GM18519 (cell line): Measurements from ENCODE around the gene FAF2.
A peak's percentile ranks its signal among the peaks of the same experiment; 100 is the strongest.

Source experiments
- ATAC-seq: cut with Tn5 transposase; IDR thresholded peaks from one replicate; pipeline ENCODE4 v1.9.1; 2021; ENCODE audit warnings: mild to moderate bottlenecking, moderate library complexity; ENCODE audit not compliant: unreplicated experiment, low FRiP score

Gene FAF2

DNA sequence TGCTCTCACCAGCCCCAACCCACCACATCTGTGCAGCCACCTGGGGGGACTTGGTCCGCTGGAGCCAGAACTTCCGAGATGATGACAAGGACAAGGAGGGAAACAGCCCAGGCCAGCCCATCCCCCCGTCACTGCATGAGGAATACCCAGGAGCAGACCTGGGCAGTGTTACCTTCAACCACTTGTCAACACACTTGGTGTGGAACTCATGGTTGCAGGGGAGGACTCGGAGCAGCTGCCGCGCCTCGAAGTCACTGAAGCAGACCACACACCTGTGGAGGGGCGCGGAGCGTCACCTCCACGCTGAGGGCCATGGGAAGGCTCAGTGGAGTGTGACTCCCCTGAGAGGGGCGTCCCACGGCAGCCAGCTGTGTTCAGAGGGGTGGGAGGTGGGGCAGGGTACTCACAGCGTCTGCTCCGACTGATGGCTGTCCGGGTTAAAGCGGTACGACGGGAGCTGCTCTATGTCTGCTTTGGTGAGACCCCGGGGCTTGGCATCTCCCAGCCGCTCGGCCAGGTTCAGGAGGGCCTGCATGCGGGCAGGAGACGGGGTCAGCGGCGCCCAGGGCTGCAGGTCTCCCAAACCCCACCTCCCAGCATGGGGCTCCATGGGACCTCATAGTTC, 81.0 kb downstream of the FAF2 start:
- no peak for ATAC-seq

DNA sequence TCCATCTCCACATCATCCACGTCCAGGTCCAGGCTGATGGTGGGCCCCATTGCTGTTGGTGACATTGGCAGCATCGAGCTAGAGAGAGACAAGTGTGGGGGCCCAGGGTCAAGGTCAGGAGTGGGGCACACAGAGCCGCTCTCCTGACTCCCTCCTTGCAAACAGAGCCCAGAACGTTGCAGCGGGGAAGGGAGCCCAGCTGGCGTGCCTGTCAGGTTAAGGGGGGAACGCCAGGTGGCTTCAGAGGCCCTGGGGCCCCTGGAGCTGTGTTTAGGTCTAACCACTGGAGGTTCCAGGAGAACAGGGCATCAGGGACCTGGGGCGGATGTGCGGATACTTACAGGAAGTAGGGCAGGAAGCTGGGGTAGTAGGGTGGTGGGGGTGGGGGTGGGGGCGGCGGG, 81.6 kb downstream of the FAF2 start:
- ATAC-seq: no peak

DNA sequence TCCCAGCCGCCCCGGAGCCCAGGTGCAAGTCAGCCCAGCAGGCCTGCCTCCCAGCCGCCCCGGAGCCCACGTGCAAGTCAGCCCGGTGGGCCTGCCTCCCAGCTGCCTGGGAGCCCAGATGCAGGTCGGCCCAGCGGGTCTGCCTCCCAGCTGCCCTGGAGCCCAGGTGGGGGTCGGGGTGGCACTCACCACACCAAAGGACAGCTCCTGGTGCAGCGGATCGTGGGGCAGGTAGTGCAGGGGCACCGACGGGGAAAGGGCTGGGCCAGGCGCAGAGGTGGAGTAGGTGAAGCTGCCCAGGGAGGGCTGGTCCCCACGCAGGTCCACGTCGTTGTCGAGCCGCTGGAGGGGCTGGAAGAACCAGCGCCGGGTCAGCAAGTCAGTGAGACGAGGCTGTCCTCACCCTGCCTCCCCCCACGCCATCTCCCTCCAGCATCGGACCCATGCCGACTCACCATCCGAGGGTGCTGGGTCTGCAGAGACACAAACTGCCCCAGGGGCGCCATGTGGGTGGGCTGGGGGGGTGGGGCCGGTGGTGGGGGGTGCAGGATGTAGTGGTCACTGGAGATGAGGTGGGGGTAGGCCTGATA, 82.3 kb downstream of the FAF2 start:
- no peak for ATAC-seq

DNA sequence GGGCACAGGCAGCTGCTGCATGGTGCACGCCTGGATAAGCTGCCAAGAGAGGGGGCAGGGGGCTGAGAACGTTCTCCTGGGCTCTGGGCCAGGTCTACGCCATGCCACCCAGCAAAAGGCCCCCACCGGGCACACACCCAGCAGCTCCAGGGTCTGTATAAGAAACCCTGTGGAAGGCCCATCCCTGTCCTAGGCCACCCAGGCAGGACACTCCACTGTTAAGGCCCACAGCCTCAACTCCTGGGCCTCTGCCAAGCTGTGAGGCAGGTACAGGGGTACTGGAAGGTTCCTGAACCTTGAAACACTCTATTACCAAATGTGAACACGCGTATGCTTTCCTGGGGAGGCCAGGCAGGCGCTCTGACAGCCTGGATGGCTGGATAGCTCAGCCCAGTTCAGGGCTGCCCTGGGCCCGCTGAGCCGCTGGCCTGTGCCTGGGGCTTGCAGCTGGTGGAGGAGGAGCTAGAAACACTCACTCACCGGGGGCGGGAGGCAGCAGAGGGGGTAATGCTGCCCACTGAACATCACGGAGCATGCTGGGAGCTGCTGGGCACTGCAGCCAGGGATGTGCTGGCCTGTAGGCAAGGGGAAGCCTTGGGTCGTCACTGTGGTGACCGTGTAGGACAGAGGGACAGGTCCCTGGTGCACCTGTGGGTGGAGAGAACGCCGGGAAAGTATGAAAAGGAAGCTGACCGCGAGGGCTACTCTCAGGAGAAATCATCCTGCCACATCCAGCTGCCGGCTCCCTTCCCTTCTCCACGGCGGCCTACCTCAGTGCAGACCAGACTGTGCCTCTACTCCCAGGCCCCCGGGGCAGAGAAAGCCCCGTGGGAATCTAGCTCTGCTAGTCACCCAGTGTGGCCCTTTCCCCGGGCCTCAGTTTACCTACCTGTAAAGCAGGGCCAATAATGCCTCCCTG, 83.1 kb downstream of the FAF2 start:
- no peak for ATAC-seq

DNA sequence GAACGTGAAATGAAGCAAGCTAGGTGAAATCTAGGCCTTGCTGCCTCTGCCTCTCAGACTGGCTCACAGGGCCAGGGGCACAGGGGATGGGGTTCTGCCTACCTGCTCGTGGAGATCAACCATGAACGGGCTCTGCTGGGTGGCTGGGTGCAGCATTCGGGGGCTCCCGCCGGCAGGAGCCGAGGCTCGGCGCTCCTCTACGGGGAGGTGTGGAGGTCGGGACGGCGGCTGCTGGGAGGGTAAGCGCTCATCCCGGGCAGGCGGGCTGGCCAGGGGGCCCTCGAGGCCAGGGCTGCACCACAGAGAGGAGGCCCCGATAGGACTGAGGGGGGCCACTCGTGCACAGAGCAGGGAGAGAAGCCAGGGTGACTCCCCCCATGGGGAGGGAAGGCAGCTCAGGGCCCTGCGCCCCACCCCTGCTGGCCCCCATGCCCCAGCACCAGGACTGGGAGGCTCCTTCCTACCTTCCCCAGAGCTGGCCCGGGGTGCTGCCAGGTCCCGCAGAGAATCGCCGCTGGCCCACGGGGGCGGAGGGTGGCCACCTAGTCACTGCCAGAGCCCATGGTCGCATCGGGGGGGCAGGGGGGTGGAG, 83.8 kb downstream of the FAF2 start:
- ATAC-seq: no peak

DNA sequence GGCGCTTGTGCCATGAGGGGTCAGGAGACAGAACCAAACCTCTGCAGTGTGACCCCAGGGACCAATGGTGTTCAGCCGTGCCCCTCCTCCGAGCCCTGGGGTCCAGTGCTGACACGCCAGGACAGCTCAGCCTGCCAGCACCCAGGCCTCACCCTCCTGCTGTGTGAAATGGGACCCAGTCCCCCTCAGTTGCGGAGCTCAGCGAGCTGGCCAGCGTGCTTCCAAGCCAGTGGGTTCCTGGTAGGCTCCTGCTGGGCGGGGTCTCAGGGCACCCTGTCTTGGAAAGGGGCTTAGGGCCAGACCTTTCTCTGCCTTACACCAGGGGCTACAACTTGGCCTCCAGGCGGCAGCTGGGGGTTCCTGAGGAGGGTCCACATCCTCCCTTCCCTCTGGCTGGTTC, 84.6 kb downstream of the FAF2 start:
- ATAC-seq: no peak

DNA sequence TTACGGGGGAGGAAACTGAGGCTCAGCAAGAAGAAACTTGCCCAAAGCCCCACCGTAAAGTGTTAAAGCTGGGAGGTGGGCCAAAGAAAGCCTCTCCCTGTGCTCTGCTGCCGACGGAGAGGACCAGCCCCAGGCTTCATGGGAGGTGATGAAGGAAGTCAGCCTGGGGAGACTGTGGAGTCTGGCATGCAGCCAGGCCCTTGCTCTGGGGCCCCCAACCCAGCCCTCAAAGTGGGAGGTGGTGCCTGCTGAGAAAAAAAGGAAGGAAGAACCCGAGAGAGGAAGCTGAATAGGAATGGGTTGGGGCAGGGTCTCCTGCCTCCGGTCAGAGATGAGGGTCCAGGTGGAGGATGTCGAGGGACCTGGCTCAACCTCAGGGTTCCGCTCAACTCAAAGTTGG, 85.2 kb downstream of the FAF2 start:
- ATAC-seq: no peak

DNA sequence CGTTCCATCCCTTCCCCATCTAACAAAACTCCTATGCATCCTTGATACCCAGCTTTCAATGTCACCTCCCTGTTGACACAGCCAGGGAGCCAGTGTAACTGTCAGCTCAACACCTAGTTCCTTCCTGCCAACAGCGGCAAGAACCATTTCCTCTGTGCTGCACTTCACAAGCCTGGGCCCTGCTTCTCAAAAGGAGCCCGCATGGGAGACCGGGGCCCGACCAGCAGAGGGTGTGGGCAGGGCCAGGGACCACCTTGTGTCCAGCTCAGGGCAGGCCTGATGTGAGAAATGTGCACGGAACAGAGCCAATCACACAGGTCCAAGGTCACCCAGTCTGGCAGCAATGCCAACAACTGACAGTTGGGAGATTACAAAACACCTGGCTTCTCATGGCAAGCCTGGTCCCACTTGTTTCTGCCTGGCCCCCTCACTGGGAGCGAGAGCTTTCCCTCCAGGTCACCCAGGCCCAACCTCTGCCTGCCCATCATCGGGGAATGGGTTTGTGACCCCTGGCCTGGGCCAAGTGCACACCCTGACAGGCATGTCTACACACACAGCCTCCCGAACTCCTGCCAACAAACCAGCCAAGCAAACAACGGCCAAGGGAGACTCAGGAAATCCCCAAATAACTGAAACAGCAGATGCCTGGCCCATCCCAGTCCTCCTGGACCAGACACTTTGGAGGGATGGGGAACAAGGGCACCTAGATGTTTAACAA, 85.9 kb downstream of the FAF2 start:
- no peak for ATAC-seq

DNA sequence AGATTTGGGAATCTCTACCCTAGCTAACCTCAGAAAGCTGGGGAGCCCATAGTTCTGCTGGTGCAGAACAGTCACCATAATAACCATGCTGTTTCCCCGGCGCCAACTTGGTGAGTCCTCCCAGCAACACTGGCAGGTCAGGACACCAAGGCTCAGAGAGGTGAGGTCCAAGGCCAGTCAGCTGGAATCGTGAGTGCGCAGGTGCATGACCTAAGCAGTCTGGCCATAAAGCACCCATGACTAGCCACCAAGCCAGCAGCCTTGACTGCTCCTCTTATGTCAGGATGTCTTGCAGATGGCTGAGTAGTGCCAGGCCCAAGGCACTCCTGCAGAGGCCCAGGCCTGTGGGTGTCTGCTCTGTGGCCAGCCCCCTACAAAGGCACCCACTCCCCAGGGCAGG, 86.5 kb downstream of the FAF2 start:
- ATAC-seq: no peak

DNA sequence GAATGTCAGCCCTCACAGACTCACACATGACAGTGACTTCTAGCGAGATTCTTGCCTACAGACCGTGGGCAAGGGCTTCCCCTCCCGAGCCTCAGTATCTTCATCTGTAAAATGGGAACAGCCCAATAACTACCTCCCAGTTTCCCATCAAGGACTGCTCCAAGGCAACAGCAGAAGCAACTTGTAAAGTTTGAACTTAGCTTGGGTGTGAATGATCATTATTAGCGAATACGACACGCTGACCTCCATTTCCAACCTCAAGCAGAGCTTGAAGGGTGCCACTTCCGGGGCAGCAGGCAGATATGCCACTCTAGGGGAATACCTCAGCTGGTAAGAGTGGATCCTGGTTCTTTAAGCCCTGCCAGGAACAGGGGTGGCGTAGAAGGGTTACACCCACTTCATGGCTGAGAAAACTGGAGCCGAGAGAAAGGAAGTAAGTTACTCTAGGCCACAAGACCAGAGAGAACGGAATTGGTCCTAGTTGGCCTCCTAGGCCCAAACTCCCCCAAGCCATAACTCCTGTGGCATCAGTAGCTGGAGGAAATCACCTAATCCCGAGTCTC, 87.0 kb downstream of the FAF2 start:
- no peak for ATAC-seq

DNA sequence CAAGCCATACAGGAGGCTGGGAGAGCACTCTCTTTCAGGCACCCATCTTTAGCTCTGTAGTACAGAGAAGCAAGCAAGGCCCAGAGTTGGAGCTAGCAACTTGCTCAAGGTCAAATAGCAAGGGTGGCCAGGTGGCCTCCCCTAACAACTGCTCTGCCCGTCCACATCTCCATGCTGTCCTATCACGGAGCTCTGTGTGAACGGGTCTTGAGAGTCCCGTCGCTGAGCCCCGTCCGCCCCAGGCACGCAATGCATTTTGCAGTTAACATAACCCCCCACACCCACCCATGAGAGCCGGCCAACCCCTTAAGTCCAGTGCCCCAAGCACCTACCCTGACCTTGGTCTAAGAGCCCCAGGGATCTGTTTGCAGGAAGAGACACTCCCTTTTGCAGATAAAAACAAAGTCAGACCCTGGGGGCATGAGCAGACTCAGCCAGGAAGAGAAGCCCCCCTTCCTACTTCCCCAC, 87.5 kb downstream of the FAF2 start:
- ATAC-seq: no peak

DNA sequence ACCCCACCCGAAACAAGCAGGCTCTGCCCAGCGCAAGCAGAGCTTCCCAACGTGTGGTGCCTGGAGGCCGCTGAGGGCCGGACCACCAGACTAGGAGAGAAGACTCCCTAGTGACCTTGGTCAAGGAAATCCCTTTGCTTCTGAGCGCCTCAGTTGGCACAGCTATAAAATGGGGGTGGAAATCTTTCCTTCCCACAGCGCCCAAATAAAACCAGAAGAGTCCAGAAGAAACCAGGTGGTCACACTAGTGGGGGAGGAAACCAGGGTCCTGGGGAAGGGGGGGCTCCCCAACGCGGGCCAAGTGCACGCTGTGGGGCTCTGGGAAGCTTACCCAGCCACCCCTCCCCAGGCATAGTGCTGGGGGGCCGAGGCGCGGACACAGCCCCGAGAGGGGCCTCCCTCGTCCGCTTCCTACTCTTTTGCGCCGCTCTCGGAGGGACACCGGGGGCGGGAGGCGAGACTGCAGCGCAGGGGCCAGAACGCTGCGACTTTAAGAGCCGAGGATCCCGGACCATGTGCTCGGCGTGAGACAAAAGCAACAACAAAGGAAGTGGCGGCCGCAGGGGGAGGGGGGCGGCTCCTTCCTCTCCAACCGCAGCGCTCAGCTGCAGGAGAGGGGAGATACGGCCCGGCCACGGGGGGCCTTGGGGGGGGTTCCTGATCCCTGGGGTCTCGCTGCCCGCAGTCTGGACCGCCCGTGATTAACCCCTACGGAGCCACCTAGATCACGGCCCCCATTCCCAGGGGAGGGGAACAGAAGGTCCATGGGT, 88.1 kb downstream of the FAF2 start:
- ATAC-seq: no peak

DNA sequence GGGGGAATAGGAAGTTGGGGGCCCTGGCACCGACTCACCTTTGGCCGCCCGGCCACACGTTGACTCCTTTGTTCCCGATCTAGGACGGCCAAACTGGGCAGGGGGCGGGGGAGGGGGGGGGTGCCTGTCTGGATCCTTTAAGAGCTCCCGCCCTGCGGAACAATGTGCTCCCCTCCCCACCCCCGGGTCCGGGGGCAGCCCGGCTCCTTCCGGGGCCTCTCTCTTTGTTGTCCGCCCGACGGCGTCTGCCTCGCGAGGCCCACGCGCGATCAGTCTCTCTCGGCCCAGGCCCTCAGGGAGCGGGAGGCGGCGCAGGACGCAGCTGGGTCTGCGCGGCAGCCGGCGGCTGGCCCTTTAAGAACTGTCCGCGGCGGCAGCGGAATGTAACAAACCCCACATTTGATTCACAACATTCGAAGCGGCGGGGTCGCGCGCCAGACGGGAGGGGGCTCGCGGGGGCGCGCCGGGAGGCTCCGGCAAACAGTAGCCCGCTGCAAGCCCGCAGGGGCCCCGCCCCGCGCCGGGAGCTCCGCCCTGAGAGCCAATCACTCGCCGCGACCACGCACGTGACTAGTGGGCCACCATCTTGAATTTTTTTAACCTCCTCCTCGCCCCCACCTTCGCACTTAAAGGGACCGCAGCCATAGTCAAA, 88.8 kb downstream of the FAF2 start, which contains the start of gene RNF44:
Gene RNF44 (minus strand): TSS at position 501 of the 652 bp plus-strand sequence. CDS start 4,930 bp downstream, outside the sequence.
- ATAC-seq: peak; percentile 28

DNA sequence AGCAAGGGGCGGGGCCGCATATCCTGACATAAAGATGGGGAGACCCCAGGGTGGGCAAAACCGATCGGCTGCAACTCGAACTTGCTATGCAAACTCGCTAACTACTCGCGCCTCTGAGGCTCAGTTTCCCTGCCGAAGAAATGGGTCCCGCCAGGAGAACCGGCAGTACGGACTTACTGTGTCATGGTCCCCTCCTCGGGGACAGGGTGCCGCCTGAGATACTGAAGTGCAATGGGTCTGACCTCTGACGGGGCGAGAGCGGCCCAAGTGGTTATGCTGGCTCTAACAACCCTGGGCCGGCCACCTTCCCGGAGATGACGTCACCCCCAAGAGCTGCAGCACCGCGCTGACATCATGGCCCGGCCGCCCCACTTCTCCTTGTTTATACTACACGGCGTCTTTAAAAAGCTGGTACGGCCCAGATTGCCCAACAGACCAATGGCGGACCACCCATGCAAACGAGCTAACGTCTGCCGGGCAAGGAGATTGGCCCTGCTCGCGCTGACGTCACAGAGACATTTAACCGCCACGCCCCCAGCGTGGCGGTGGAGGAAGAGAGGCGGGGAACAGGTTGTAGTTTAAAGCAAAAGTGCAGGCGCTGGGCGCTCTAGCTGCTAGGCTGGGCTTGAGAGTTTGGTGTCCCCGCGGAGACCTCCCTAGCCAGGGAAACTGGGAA, 89.5 kb downstream of the FAF2 start:
- ATAC-seq: peak; percentile 54

DNA sequence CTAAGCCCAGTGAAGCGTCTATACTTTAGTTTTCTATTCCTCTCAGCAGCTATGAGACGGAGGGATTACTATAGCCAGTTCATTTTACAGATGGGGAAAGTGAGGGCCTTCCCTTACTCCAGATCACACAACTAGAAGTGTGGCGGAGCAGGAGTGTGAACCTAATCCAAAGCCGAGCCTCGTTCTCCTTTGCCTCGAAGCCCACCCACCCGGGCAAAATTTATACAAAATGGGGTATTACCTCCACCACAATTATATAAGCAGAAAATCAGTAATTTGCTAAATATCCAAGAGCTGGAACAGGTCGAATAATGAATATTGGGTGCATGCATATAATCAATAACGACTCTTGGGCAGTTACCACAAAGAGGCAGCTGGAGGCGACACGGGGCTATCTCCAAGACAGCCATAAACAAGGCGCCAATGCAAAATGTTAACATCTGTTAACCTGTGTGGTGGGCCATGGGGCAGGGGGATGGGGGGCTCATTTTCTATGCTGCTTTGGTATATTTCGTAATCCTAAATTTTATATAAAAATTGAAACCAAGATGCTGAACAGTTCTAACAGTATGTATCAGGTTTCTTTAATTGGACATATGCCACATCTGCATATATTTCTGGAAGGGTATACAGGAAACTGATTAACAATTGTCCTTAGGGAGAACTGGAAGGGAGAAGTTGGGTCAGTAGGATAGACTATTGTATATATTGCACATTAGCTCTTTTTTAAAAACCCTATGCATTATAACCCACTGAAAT, 90.2 kb downstream of the FAF2 start:
- no peak for ATAC-seq

DNA sequence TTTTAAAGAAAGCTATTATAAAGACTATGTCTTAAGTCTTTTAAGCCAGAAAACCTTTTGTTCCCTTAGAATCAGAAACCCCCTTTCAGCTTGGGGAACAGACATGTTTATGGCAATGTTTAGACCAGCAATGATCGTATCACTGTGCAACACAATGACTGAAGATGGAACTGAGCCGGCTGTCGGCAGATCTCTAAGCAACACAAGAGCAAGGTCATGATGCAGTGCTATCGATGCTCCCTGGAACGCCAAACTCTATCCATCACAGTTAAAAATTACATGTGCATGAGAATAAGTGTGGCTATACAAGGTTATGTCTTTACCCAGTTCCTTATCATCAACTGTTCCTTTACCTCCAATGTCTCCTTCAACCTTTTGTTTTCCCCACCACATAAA, 90.8 kb downstream of the FAF2 start:
- no peak for ATAC-seq

DNA sequence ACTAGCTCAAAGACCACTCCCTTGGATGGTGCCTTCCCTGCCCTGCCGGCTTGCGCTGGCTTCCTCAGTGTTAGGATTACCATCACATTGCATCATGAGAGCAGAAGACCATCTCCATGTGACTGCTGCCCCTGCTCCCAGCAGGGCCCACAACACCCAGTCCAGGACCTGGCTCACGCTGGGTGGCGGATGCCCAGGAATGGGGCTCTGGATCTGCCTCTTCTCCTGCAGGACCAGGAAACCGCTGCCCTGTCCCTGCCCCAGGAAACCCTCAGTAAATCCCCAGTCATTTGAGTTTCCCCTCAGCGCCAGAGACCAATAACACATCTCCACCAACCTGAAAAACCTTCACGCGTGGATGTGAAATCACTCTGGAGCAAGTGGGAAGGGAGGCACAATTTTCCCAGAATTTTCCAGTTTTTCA, 92.3 kb downstream of the FAF2 start:
- ATAC-seq: no peak

DNA sequence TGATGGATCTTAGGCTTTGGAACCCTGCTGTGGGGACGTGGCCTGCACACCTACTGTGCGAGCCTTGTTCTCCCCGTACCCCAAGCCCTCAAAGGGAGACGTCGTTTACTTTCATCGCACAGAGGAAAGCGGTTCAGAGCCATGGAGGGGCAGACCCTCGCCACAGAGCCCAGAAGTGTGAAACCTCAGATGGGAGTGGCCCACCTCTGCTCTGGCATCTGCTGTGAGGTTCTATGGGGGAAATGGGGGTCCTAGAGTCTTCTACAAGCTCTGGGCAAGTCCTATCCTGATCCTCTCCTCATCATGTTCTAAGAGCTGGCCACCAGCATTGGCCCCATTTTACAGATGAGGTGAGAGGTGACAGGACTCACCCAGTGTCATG, 92.8 kb downstream of the FAF2 start:
- ATAC-seq: no peak
